ENCODE data around the gene DOCK1. TPM values are rescaled to one million over a fixed set of nuclear protein-coding genes. Genes with fewer than 3 reads are reported as not detected.
"Not testable (repeated sequence)": the region's sequence is repeated elsewhere in the genome, so short reads cannot be mapped to it uniquely, and the experiment has no call there.

DOCK1 gene
- total RNA-seq, 1 experiment from 2014 or later: 40.0 TPM

DNA sequence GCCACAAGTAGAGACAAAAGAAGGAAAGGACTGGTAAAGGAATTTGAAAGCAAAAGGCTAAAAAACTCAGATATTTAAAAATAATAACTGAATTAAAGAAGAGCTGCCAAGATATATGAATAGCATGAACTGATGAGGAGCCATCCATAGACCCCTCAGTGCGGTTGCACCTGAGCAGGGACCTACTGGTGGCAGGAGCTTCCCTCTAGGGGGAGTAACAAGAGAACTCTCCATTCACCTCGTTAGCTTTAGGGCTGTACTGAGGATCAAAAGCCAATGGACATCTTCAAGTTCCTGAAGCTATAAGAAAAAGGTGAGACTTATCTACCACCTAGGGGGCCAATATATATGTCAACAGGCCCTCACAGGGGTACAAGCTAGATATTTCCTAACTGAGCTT, 27.8 kb upstream of the DOCK1 start:
- intact Hi-C loops (cut with micrococcal nuclease): no loop called here
- Mint-ChIP-seq H3K36me3 (ENCODE audit: insufficient read depth, unreplicated experiment) (no peaks in the 10 kb centered on the region), H3K27me3 (ENCODE audit: insufficient read depth, unreplicated experiment) (peaks cover 21% of the 10 kb centered on the region), H3K9me3 (ENCODE audit: unreplicated experiment) (no peaks in the 10 kb centered on the region), H3K27ac (ENCODE audit: low read depth, unreplicated experiment) (no peak overlapping the region), H3K4me1 (ENCODE audit: insufficient read depth, unreplicated experiment) (no peaks in the 10 kb centered on the region), H3K4me3 (ENCODE audit: unreplicated experiment) (no peak overlapping the region)
- CTCF ChIA-PET: interaction anchor here (0.6 kb wide), 1 partner anchor 353 kb away, joined by 3 read pairs; no protein-coding TSS in a partner anchor
- no TSS peak for BruUV-seq (replicated peaks)
- DNase-seq (ENCODE audit: unreplicated experiment): no peak
- POLR2A ChIA-PET: no interaction called here
- TF ChIP-seq, protein P1, sequence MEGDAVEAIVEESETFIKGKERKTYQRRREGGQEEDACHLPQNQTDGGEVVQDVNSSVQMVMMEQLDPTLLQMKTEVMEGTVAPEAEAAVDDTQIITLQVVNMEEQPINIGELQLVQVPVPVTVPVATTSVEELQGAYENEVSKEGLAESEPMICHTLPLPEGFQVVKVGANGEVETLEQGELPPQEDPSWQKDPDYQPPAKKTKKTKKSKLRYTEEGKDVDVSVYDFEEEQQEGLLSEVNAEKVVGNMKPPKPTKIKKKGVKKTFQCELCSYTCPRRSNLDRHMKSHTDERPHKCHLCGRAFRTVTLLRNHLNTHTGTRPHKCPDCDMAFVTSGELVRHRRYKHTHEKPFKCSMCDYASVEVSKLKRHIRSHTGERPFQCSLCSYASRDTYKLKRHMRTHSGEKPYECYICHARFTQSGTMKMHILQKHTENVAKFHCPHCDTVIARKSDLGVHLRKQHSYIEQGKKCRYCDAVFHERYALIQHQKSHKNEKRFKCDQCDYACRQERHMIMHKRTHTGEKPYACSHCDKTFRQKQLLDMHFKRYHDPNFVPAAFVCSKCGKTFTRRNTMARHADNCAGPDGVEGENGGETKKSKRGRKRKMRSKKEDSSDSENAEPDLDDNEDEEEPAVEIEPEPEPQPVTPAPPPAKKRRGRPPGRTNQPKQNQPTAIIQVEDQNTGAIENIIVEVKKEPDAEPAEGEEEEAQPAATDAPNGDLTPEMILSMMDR (IDR thresholded peaks at IDR 0.05; ENCODE audit: unreplicated experiment): no peak

DNA sequence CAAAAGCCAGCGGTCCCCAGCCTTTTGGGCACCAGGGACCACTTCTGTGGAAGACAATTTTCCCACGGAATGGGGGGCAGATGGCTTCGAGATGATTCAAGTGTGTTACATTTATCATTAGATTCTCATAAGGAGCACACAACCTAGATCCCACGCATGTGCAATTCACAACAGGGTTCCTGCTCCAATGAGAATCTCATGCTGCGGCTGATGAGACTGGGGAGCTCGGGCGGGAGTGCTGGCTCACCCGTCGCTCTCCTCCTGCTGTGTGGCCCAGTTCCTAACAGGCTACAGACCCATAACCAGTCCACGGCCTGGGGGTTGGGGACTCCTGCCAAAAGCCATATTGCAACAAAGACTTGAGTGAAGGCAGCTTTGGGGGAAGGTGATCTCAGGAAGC, 26.6 kb upstream of the DOCK1 start:
- Mint-ChIP-seq H3K36me3 (ENCODE audit: insufficient read depth, unreplicated experiment) (no peaks in the 10 kb centered on the region), H3K4me1 (ENCODE audit: insufficient read depth, unreplicated experiment) (no peaks in the 10 kb centered on the region), H3K4me3 (ENCODE audit: unreplicated experiment) (no peak overlapping the region), H3K9me3 (ENCODE audit: unreplicated experiment) (no peaks in the 10 kb centered on the region), H3K27me3 (ENCODE audit: insufficient read depth, unreplicated experiment) (peaks cover 16% of the 10 kb centered on the region), H3K27ac (ENCODE audit: low read depth, unreplicated experiment) (no peak overlapping the region)
- TF ChIP-seq, protein P1 (IDR thresholded peaks at IDR 0.05; ENCODE audit: unreplicated experiment): no peak
- ChIA-PET CTCF (interaction anchor here (0.5 kb wide), 1 partner anchor 889 kb away, joined by 3 read pairs; no protein-coding TSS in a partner anchor), POLR2A (no interaction called here)
- no TSS peak for BruUV-seq (replicated peaks)
- intact Hi-C loops (cut with micrococcal nuclease): no loop called here
- no peak for DNase-seq (ENCODE audit: unreplicated experiment)

DNA sequence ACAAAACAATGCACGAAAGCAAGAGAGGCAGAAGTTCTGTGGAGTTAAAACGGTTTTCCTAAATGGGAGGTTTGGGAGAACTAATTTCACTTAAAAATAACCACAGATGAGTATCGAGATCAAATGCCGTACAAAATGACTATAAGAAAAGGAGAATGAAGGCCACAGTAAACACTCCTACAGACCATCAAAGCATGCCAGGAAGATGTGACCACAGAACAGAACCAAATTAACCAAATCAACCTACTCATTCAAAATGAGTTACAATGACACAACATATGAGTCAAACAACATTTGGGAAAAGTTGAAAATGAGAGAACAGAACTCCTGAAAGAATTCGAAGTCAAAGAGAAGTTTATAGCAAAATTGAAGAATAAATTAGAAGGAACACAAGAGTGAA, 24.3 kb upstream of the DOCK1 start:
- ChIA-PET POLR2A (no interaction called here), CTCF (no interaction called here)
- Mint-ChIP-seq H3K27ac (ENCODE audit: low read depth, unreplicated experiment) (no peak overlapping the region), H3K9me3 (ENCODE audit: unreplicated experiment) (no peaks in the 10 kb centered on the region), H3K4me3 (ENCODE audit: unreplicated experiment) (no peak overlapping the region), H3K36me3 (ENCODE audit: insufficient read depth, unreplicated experiment) (no peaks in the 10 kb centered on the region), H3K27me3 (ENCODE audit: insufficient read depth, unreplicated experiment) (no peaks in the 10 kb centered on the region), H3K4me1 (ENCODE audit: insufficient read depth, unreplicated experiment) (no peaks in the 10 kb centered on the region)
- TF ChIP-seq, protein P1 (IDR thresholded peaks at IDR 0.05; ENCODE audit: unreplicated experiment): no peak
- intact Hi-C loops (cut with micrococcal nuclease): no loop called here
- no TSS peak for BruUV-seq (replicated peaks)
- no peak for DNase-seq (ENCODE audit: unreplicated experiment)

DNA sequence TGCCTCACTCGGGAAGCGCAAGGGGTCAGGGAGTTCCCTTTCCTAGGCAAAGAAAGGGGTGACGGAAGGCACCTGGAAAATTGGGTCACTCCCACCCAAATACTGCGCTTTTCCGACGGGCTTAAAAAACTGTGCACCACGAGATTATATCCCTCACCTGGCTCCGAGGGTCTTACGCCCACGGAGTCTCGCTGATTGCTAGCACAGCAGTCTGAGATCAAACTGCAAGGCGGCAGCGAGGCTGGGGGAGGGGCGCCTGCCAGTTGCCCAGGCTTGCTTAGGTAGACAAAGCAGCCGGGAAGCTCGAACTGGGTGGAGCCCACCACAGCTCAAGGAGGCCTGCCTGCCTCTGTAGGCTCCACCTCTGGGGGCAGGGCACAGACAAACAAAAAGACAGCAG, 23.2 kb upstream of the DOCK1 start:
- BruUV-seq (replicated peaks); POLR2A ChIA-PET; H3K9me3 Mint-ChIP-seq (ENCODE audit: unreplicated experiment); H3K4me1 Mint-ChIP-seq (ENCODE audit: insufficient read depth, unreplicated experiment); H3K36me3 Mint-ChIP-seq (ENCODE audit: insufficient read depth, unreplicated experiment); DNase-seq (ENCODE audit: unreplicated experiment); CTCF ChIA-PET; H3K4me3 Mint-ChIP-seq (ENCODE audit: unreplicated experiment); intact Hi-C loops (cut with micrococcal nuclease); H3K27me3 Mint-ChIP-seq (ENCODE audit: insufficient read depth, unreplicated experiment); H3K27ac Mint-ChIP-seq (ENCODE audit: low read depth, unreplicated experiment): not testable (repeated sequence)

DNA sequence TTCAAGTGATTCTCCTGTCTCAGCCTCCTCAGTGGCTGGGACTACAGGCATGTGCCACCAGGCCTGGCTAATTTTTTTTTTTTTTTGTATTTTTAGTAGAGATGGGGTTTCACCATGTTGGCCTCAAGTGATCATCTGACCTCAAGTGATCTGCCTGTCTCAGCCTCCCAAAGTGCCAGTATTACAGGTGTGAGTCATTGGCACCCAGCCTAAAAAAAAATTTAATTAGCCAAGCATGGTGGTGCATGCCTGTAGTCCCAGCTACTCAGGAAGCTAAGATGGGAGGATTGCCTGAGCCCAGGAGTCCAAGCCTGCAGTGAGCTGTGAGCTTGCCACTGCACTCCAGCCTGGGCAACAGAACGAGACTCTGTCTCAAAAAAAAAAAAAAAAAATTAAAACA, 16.8 kb upstream of the DOCK1 start:
- POLR2A ChIA-PET: interaction anchor here (0.7 kb wide), 1 partner anchor 164 kb away, joined by 3 read pairs; no protein-coding TSS in a partner anchor
- H3K4me1 Mint-ChIP-seq (ENCODE audit: insufficient read depth, unreplicated experiment); H3K27me3 Mint-ChIP-seq (ENCODE audit: insufficient read depth, unreplicated experiment); H3K36me3 Mint-ChIP-seq (ENCODE audit: insufficient read depth, unreplicated experiment); H3K4me3 Mint-ChIP-seq (ENCODE audit: unreplicated experiment); H3K27ac Mint-ChIP-seq (ENCODE audit: low read depth, unreplicated experiment); intact Hi-C loops (cut with micrococcal nuclease); BruUV-seq (replicated peaks); H3K9me3 Mint-ChIP-seq (ENCODE audit: unreplicated experiment): not testable (repeated sequence)
- CTCF ChIA-PET: interaction anchor here (0.6 to 1.3 kb wide), 4 partner anchors 21 to 677 kb away, joined by 3 read pairs; no protein-coding TSS in a partner anchor
- peak; percentile 74 for DNase-seq (ENCODE audit: unreplicated experiment)
